HEK293 (cell line): ENCODE results near the gene NUDT4.
A peak's percentile ranks its signal among the peaks of the same experiment; 100 is the strongest.

Experiments used
- CTCF ChIA-PET: fragments of 350-600 bp; formaldehyde crosslinking; extraction: SDS; loops from one replicate; lab custom pipeline; 2021; ENCODE audit warnings: antibody characterized with exemption; lab: Yijun Ruan, JAX
- POLR2A ChIA-PET: fragments of 300-600 bp; formaldehyde crosslinking; extraction: SDS; loops from one replicate; lab custom pipeline; 2020; ENCODE audit warnings: antibody characterized with exemption, inconsistent platforms; lab: Yijun Ruan, JAX
- H3K27ac ChIP-seq: fragments of 200-500 bp; sonication (Bioruptor generic); 2 replicates; pipeline ENCODE4 v1.5.1; 2014; ENCODE audit warnings: low read depth, low read length, control low read depth, inconsistent platforms; ENCODE audit errors: extremely low read depth
- H3K36me3 ChIP-seq, 2 experiments: fragments of 200-500 bp in 1 of 2; sonication (Bioruptor generic) in 1 of 2; 1 replicate in 1 of 2; 2 replicates in 1 of 2; pipeline ENCODE4 v1.5.1; 2014 to 2017; ENCODE audit warnings: inconsistent platforms in 2 of 2, low read length in 2 of 2; ENCODE audit not compliant: control insufficient read depth in 2 of 2, insufficient read depth in 1 of 2
- H3K4me1 ChIP-seq: fragments of 200-500 bp; sonication (Bioruptor generic); 2 replicates; pipeline ENCODE4 v1.5.1; 2014; ENCODE audit warnings: mild to moderate bottlenecking, low read length, inconsistent platforms; ENCODE audit not compliant: control insufficient read depth, insufficient read depth
- H3K4me3 ChIP-seq: 2 replicates; pipeline ENCODE4 v1.5.1; 2011; ENCODE audit warnings: low read depth, mild to moderate bottlenecking, control low read depth, low read length, moderate library complexity
- H3K9me3 ChIP-seq: fragments of 200-500 bp; sonication (Bioruptor generic); 2 replicates; pipeline ENCODE4 v1.5.1; 2014; ENCODE audit warnings: low read depth, low read length, inconsistent platforms; ENCODE audit not compliant: control insufficient read depth, insufficient read depth
- GFI1B ChIP-seq: fragments of 450-650 bp; formaldehyde crosslinking; IDR thresholded peaks from 2 replicates; pipeline ENCODE4 v1.5.1; 2016; ENCODE audit warnings: missing biosample characterization, missing genetic modification characterization
- GLI4 ChIP-seq: fragments of 450-650 bp; formaldehyde crosslinking; IDR thresholded peaks from 2 replicates; pipeline ENCODE4 v1.5.1; 2016; ENCODE audit warnings: missing biosample characterization, missing genetic modification characterization
- GLIS2 ChIP-seq: fragments of 450-650 bp; formaldehyde crosslinking; IDR thresholded peaks from 2 replicates; pipeline ENCODE4 v1.5.1; 2016; ENCODE audit warnings: missing biosample characterization, missing genetic modification characterization
- RBAK ChIP-seq: fragments of 450-650 bp; formaldehyde crosslinking; IDR thresholded peaks from 2 replicates; pipeline ENCODE4 v1.5.1; 2016; ENCODE audit warnings: missing biosample characterization, missing genetic modification characterization
- REST ChIP-seq: fragments of 450-650 bp; formaldehyde crosslinking; IDR thresholded peaks from 2 replicates; pipeline ENCODE4 v1.5.1; 2016; ENCODE audit warnings: missing biosample characterization, missing genetic modification characterization
- SETDB1 ChIP-seq: IDR thresholded peaks from one replicate; pipeline ENCODE4 v1.6.1; 2017; ENCODE audit warnings: mild to moderate bottlenecking, low read length, moderate library complexity, mixed read lengths; ENCODE audit not compliant: insufficient read length
- ZBTB17 ChIP-seq: fragments of 450-650 bp; formaldehyde crosslinking; IDR thresholded peaks from 2 replicates; pipeline ENCODE4 v1.5.1; 2016; ENCODE audit warnings: missing biosample characterization, missing genetic modification characterization
- ZBTB20 ChIP-seq: fragments of 450-650 bp; formaldehyde crosslinking; IDR thresholded peaks from 2 replicates; pipeline ENCODE4 v1.5.1; 2016; ENCODE audit warnings: missing biosample characterization, missing genetic modification characterization
- ZFP37 ChIP-seq: fragments of 450-650 bp; formaldehyde crosslinking; IDR thresholded peaks from 2 replicates; pipeline ENCODE4 v1.5.1; 2016; ENCODE audit warnings: missing biosample characterization, missing genetic modification characterization
- ZNF112 ChIP-seq: fragments of 450-650 bp; formaldehyde crosslinking; IDR thresholded peaks from 2 replicates; pipeline ENCODE4 v1.5.0; 2017; ENCODE audit warnings: missing biosample characterization, missing genetic modification characterization
- ZNF146 ChIP-seq: fragments of 450-650 bp; formaldehyde crosslinking; IDR thresholded peaks from 2 replicates; pipeline ENCODE4 v1.5.1; 2016; ENCODE audit warnings: missing biosample characterization, missing genetic modification characterization
- ZNF302 ChIP-seq: fragments of 450-650 bp; formaldehyde crosslinking; IDR thresholded peaks from 2 replicates; pipeline ENCODE4 v1.5.1; 2016; ENCODE audit warnings: missing biosample characterization, missing genetic modification characterization, low read depth
- ZNF501 ChIP-seq: fragments of 450-650 bp; formaldehyde crosslinking; IDR thresholded peaks from 2 replicates; pipeline ENCODE4 v1.5.1; 2016; ENCODE audit warnings: missing biosample characterization, missing genetic modification characterization
- ZNF561 ChIP-seq: fragments of 450-650 bp; IDR thresholded peaks from 2 replicates; pipeline ENCODE4 v1.5.1; 2018; ENCODE audit warnings: missing biosample characterization, missing genetic modification characterization, borderline replicate concordance
- ZNF596 ChIP-seq: fragments of 450-650 bp; IDR thresholded peaks from 2 replicates; pipeline ENCODE4 v1.5.0; 2018; ENCODE audit warnings: missing biosample characterization, mild to moderate bottlenecking, missing genetic modification characterization, moderate library complexity
- ZNF664 ChIP-seq: fragments of 450-650 bp; formaldehyde crosslinking; IDR thresholded peaks from 2 replicates; pipeline ENCODE4 v1.5.1; 2016; ENCODE audit warnings: missing biosample characterization, missing genetic modification characterization
- ZNF843 ChIP-seq: fragments of 450-650 bp; formaldehyde crosslinking; IDR thresholded peaks from 2 replicates; pipeline ENCODE4 v1.5.1; 2016; ENCODE audit warnings: missing biosample characterization, missing genetic modification characterization
- ZSCAN18 ChIP-seq: fragments of 450-650 bp; formaldehyde crosslinking; IDR thresholded peaks from 2 replicates; pipeline ENCODE4 v1.5.1; 2016; ENCODE audit warnings: missing biosample characterization, missing genetic modification characterization
- TF ChIP-seq, protein P1 (sequence below): fragments of 450-650 bp; formaldehyde crosslinking; IDR thresholded peaks from 2 replicates; pipeline ENCODE4 v1.5.1; 2016; ENCODE audit warnings: missing biosample characterization, missing genetic modification characterization
- TF ChIP-seq, protein P2 (sequence below): fragments of 450-650 bp; formaldehyde crosslinking; IDR thresholded peaks from 2 replicates; pipeline ENCODE4 v1.5.1; 2016; ENCODE audit warnings: missing biosample characterization, missing genetic modification characterization
- TF ChIP-seq, protein P3 (sequence below): fragments of 450-650 bp; formaldehyde crosslinking; conservative IDR thresholded peaks from 2 replicates; pipeline ENCODE4 v1.5.1; 2016; ENCODE audit warnings: low read depth, missing biosample characterization, missing genetic modification characterization
- TF ChIP-seq, protein P4 (sequence below): fragments of 450-650 bp; formaldehyde crosslinking; optimal IDR thresholded peaks from 2 replicates; pipeline ENCODE3; 2016; ENCODE audit warnings: missing biosample characterization, mild to moderate bottlenecking, missing genetic modification characterization

Gene NUDT4

GRCh38 chr12:93442411-93443340 lies 65.0 kb downstream of the NUDT4 start (continued):
- TF ChIP-seq ZNF596 (tag by site-specific recombination) (no peak), ZNF843 (tag by site-specific recombination) (peak; percentile 2; the same call in 1 of the 2 replicates), ZBTB20 (peak; percentile 87), ZNF664 (no peak), ZBTB17 (tag by site-specific recombination) (peak; percentile 98), GFI1B (tag by site-specific recombination) (no peak), ZNF501 (tag by site-specific recombination) (0 out of 2 replicates have a peak, but pooled peaks have one; percentile 20), SETDB1 (no peak)
- TF ChIP-seq, protein P1, sequence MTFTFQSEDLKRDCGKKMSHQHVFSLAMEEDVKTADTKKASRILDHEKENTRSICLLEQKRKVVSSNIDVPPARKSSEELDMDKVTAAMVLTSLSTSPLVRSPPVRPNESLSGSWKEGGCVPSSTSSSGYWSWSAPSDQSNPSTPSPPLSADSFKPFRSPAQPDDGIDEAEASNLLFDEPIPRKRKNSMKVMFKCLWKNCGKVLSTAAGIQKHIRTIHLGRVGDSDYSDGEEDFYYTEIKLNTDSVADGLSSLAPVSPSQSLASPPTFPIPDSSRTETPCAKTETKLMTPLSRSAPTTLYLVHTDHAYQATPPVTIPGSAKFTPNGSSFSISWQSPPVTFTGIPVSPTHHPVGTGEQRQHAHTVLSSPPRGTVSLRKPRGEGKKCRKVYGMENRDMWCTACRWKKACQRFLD (tag by site-specific recombination): no peak
- TF ChIP-seq, protein P2, sequence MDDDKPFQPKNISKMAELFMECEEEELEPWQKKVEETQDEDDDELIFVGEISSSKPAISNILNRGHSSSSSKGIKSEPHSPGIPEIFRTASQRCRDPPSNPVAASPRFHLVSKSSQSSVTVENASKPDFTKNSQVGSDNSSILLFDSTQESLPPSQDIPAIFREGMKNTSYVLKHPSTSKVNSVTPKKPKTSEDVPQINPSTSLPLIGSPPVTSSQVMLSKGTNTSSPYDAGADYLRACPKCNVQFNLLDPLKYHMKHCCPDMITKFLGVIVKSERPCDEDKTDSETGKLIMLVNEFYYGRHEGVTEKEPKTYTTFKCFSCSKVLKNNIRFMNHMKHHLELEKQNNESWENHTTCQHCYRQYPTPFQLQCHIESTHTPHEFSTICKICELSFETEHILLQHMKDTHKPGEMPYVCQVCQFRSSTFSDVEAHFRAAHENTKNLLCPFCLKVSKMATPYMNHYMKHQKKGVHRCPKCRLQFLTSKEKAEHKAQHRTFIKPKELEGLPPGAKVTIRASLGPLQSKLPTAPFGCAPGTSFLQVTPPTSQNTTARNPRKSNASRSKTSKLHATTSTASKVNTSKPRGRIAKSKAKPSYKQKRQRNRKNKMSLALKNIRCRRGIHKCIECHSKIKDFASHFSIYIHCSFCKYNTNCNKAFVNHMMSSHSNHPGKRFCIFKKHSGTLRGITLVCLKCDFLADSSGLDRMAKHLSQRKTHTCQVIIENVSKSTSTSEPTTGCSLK (tag by site-specific recombination): no peak

DNA sequence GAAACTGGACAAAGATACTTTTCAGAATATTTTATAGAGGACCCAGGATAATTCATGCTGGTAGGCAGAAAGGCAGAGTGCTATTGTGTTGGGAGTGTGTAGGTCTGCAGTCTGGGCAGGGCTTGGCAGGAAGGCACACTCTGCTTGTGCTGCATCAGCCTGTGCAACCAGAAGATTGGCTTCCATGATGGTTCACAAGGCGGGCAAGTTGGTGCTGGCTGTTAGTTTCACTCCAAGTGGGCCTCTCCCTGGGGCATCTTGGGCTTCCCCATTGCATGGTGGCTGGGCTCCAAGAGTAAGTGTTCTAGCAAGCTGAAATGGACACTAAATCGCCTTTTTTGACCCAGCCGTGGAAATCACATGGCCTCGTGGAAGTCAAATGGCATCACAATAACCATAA lies 65.9 kb downstream of the NUDT4 start:
- Histone ChIP-seq H3K4me3 (no peak overlapping the region), H3K36me3 (no peaks in the 10 kb centered on the region), H3K4me1 (peaks cover 15% of the 10 kb centered on the region), H3K9me3 (no peaks in the 10 kb centered on the region), H3K27ac (no peak overlapping the region)
- POLR2A ChIA-PET: no interaction called here
- CTCF ChIA-PET: interaction anchor here (0.6 kb wide), 2 partner anchors 27 to 1101 kb away, joined by 3 read pairs; no protein-coding TSS in a partner anchor
- TF ChIP-seq GLI4 (tag by site-specific recombination): no peak
- no peak for TF ChIP-seq ZNF302 (tag by site-specific recombination)
- TF ChIP-seq GLIS2 (tag by site-specific recombination): no peak
- TF ChIP-seq ZSCAN18 (tag by site-specific recombination): no peak
- no peak for TF ChIP-seq ZNF112 (tag by site-specific recombination)
- no peak for TF ChIP-seq RBAK (tag by site-specific recombination)
- no peak for TF ChIP-seq REST (tag by site-specific recombination)
- no peak for TF ChIP-seq ZNF561 (tag by site-specific recombination)
- no peak for TF ChIP-seq ZFP37 (tag by site-specific recombination)
- TF ChIP-seq, protein P3, sequence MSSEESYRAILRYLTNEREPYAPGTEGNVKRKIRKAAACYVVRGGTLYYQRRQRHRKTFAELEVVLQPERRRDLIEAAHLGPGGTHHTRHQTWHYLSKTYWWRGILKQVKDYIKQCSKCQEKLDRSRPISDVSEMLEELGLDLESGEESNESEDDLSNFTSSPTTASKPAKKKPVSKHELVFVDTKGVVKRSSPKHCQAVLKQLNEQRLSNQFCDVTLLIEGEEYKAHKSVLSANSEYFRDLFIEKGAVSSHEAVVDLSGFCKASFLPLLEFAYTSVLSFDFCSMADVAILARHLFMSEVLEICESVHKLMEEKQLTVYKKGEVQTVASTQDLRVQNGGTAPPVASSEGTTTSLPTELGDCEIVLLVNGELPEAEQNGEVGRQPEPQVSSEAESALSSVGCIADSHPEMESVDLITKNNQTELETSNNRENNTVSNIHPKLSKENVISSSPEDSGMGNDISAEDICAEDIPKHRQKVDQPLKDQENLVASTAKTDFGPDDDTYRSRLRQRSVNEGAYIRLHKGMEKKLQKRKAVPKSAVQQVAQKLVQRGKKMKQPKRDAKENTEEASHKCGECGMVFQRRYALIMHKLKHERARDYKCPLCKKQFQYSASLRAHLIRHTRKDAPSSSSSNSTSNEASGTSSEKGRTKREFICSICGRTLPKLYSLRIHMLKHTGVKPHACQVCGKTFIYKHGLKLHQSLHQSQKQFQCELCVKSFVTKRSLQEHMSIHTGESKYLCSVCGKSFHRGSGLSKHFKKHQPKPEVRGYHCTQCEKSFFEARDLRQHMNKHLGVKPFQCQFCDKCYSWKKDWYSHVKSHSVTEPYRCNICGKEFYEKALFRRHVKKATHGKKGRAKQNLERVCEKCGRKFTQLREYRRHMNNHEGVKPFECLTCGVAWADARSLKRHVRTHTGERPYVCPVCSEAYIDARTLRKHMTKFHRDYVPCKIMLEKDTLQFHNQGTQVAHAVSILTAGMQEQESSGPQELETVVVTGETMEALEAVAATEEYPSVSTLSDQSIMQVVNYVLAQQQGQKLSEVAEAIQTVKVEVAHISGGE (tag by site-specific recombination): no peak
- no peak for TF ChIP-seq ZNF146 (tag by site-specific recombination)
- TF ChIP-seq, protein P4, sequence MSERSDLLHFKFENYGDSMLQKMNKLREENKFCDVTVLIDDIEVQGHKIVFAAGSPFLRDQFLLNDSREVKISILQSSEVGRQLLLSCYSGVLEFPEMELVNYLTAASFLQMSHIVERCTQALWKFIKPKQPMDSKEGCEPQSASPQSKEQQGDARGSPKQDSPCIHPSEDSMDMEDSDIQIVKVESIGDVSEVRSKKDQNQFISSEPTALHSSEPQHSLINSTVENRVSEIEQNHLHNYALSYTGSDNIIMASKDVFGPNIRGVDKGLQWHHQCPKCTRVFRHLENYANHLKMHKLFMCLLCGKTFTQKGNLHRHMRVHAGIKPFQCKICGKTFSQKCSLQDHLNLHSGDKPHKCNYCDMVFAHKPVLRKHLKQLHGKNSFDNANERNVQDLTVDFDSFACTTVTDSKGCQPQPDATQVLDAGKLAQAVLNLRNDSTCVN (tag by site-specific recombination): no peak
